ENCODE results near the gene CTSW.
A peak's percentile ranks its signal among the peaks of the same experiment; 100 is the strongest.

- peak; percentile 68 for TF ChIP-seq POLR2AphosphoS5 (IDR thresholded peaks at IDR 0.05; ENCODE audit: low read depth, low read length)
- TF ChIP-seq CTCF (IDR thresholded peaks at IDR 0.05): peak; percentile 91
These were observed 28.5 kb upstream of the CTSW start for GRCh38 chr11:65851083-65851579.

All from Panc1 (cell line).